ENCODE measurements around the gene MAPK8IP3. TPM values are rescaled to one million over a fixed set of nuclear protein-coding genes. Genes with fewer than 3 reads are reported as not detected.
"Not testable (repeated sequence)": the region's sequence is repeated elsewhere in the genome, so short reads cannot be mapped to it uniquely, and the experiment has no call there.

The MAPK8IP3 gene
- total RNA-seq, 1 donor from 2014 or later = 40.0 TPM

DNA sequence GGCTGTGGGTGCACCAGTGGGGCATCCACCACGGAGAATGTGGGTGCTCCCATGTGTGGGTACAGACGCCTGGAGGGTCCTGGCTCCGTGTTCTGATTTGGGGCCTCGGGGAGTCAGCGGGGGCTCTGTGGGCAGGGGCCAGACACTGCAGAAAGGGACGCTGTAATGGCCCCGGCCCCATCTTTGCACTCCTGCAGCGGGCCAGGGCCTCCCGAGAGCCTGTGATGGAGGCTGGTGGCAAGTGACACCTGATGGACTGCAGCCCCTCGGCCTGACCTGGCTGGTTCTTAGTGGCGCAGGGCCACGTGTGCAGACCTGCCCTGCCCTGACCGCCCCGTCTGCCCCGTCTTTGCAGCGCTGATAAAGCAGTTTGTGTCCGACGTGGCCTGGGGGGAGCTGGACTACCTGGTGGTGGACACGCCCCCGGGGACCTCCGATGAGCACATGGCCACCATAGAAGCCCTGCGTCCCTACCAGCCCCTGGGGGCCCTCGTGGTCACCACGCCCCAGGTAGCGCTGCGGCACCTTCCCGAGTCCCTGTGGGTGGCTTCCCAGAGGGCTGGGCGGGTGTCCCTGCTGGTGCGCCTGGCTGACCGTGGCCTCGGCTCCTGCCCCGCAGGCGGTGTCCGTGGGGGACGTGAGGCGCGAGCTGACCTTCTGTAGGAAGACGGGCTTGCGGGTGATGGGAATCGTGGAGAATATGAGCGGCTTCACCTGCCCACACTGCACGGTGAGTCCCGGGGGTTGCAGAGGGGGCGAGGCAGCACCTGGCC lies 81.5 kb downstream of the MAPK8IP3 start:
- no peak for DNase-seq (ENCODE audit: low read depth)

GRCh38 chr16:1788095-1788707 lies 82.2 kb downstream of the MAPK8IP3 start:
- no peak for DNase-seq (ENCODE audit: low read depth)

DNA sequence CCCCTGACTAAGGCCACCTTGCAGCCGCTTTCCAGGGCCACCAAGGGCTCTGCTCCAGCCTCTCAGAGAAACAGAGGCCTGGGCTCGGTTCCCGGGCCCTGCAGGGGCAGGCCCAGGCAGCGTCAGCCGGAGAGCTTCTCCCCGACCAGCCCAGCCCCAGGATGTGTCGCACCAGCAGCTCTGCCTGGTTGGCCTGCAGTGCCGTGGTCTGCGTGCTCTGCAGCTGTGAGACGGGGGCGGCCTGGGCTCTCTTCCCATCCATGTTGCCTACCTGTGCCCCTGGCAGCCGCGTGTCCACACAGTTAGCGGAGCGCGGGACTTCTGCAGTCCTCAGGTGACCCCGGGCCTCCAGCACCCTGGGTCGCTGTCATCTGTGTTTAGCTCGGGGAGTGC lies 82.7 kb downstream of the MAPK8IP3 start:
- DNase-seq (ENCODE audit: low read depth) = no peak

GRCh38 chr16:1789643-1790045 lies 83.6 kb downstream of the MAPK8IP3 start:
- DNase-seq (ENCODE audit: low read depth) = no peak

DNA sequence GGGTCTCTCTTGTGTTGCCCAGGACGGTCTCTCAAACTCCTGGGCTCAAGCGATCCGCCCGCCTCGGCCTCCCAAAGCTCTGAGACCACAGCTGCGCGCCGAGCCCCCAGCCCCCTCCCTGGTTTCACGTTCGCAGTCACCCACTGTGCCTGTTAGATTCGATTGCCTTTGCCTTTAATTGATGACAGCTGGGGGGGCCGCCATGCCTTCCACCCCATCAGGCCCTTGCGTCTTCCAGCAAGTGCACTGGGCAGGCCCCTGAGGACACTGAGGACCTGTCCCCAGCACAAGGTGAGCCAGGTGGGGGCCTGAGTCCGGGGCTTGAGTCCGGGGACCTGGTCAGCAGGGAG lies 84.2 kb downstream of the MAPK8IP3 start:
- no peak for DNase-seq (ENCODE audit: low read depth)

- no peak for DNase-seq (ENCODE audit: low read depth)
Observed at GRCh38 chr16:1790611-1791255, 84.7 kb downstream of the MAPK8IP3 start.

- DNase-seq (ENCODE audit: low read depth) = no peak
Observed at GRCh38 chr16:1791256-1791942, 85.4 kb downstream of the MAPK8IP3 start.

- DNase-seq (ENCODE audit: low read depth) = no peak
Observed at GRCh38 chr16:1791943-1792812, 86.2 kb downstream of the MAPK8IP3 start.

GRCh38 chr16:1792836-1793577 lies 87.0 kb downstream of the MAPK8IP3 start:
- DNase-seq (ENCODE audit: low read depth) = no peak

GRCh38 chr16:1793578-1794220 lies 87.7 kb downstream of the MAPK8IP3 start, which contains the start of gene IGFALS:
TSS of gene IGFALS (minus strand) at chr16:1793705. CDS start at chr16:1793652, 53 bp downstream.
- DNase-seq (ENCODE audit: low read depth) = no peak

GRCh38 chr16:1794221-1794871 lies 88.4 kb downstream of the MAPK8IP3 start:
- no peak for DNase-seq (ENCODE audit: low read depth)

DNA sequence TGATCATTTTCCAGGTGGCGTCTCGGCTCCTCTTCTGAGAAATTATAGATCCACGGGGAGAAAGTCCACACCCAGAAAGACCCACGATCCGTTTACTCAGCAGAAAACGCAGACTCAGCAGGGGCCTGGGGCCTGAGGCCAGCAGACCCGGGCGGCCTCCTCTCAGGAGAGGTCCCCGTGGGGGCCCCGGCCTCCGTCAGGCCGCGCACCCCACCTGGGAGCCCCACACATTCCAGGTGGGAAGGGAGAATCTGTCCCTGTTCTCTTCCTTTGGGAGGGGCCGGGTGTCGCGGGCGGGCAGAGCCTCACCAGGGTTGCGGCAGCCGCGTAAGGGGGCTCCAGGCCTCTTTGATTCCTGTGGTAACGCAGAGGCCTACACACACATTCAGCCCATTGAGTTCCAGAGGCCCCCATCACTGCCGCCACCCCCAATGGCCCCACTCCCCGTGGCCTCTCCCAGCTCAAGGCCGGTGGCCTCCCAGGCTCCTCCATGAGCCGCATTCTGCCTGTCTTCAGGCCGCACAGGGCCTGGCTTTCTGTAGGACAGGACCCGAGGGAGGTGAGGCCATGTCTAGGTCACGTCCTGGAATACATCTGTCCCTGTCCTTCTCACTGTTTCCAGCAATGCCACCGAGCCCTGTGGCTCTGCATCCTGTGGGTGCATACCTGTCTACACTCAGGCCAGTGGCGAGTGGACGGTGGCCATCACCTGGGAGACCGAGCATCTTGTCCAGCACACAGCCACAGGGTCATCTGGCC lies 89.1 kb downstream of the MAPK8IP3 start:
- no peak for DNase-seq (ENCODE audit: low read depth)

- not testable (repeated sequence) for DNase-seq (ENCODE audit: low read depth)
Observed at GRCh38 chr16:1799263-1799662, 93.3 kb downstream of the MAPK8IP3 start.

DNA sequence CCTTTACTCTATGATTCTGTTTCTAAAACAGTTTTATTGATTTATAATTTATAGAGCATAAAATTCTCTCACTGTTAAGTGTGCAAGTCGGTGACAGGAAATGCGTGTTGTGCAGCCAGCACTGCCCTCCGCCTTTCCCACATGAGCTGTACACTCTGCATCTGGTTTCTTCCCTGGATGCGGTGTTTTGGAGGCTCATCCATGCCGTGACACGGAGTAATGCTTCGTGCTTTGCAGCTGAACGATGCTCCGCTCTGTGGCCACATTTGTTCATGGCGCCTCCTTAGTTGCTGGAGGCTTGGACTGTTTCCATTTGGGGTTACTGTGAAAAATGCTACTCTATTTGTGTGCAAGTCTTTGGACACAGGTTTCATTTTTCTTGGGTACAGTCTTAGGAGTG lies 94.7 kb downstream of the MAPK8IP3 start:
- DNase-seq (ENCODE audit: low read depth) = no peak

- DNase-seq (ENCODE audit: low read depth) = no peak
Observed at GRCh38 chr16:1807626-1808025, 101.6 kb downstream of the MAPK8IP3 start.

DNA sequence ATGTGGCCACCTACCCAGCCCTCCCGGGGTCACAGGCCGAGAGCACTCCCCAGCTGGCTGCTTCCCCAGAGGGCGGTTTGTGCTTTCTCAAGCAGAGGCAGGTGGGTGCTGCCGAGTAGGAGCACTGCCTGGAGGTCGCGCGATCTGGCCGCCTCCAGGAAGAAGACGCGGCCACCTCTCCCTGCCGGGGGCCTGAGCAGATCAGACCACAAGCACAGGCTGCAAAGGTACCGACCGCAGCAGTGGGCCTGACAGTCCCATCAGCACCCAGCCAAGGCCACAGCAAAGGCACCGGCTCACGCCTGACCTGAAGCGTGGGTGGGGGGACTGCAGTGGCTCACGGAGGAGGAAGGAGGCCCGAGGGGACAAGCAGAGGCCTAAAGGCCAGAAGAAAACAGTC lies 102.7 kb downstream of the MAPK8IP3 start:
- DNase-seq (ENCODE audit: low read depth) = no peak

DNA sequence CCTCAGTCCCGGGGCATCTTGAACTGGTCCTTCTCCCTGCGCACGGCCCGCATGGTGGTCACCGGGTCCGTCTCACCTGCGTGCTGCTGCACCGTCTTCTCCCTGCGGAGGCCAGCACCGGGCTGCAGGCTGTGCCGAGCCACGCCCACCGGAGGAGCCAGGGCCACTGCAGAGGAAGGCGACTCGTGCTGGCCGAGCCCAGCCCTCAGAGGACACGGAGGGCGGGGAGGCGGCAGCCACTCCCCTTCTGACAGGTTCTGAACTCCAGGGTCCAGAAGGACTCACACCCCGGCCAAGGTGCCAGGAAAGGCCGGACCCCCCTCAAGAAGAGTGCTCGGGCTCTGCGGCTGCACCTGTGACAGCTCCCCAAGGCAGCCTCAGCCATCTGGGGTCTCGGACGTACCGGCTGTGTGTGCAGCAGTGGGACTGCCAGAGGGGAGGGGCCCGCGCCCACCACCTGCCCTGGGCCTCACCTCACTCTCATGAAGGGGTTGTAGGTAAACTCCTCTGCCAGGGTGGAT lies 103.3 kb downstream of the MAPK8IP3 start:
- DNase-seq (ENCODE audit: low read depth) = no peak

DNA sequence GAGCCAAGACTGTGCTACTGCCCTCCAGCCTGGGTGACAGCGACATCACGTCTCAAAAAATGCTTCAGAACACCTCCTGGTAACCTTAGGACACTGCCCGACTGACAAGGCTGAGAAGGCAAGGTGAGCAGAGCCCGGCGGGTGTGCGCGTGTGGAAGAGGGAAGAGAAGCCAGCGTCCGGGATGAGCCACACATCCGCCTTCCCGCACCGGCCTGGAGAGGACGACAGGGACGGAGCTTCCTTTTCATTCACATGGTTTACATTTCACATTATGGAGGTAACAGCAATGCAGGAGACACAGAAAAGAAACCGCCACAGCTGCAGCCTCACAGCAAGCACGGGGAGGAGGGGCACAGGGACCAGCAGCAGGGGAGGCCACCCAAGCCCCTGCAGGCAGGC lies 104.1 kb downstream of the MAPK8IP3 start:
- no peak for DNase-seq (ENCODE audit: low read depth)

GRCh38 chr16:1810536-1810935 lies 104.5 kb downstream of the MAPK8IP3 start:
- DNase-seq (ENCODE audit: low read depth) = no peak

Measured in renal cortical epithelial cell (primary cell).